Activated T-helper 1 cell treated with anti-CD3 and anti-CD28 coated beads, Interleukin-2, amount 50 U/mL, for 16 hours (primary cell): ENCODE measurements around the gene RING1.

Experiments used
- DNase-seq, 2 donors: peaks; one replicate each; pipeline ENCODE4 v3.0.0-alpha.2; 2020; ENCODE audit warnings: low read depth in 1 of 2, low spot score in 1 of 2

Gene RING1

DNA sequence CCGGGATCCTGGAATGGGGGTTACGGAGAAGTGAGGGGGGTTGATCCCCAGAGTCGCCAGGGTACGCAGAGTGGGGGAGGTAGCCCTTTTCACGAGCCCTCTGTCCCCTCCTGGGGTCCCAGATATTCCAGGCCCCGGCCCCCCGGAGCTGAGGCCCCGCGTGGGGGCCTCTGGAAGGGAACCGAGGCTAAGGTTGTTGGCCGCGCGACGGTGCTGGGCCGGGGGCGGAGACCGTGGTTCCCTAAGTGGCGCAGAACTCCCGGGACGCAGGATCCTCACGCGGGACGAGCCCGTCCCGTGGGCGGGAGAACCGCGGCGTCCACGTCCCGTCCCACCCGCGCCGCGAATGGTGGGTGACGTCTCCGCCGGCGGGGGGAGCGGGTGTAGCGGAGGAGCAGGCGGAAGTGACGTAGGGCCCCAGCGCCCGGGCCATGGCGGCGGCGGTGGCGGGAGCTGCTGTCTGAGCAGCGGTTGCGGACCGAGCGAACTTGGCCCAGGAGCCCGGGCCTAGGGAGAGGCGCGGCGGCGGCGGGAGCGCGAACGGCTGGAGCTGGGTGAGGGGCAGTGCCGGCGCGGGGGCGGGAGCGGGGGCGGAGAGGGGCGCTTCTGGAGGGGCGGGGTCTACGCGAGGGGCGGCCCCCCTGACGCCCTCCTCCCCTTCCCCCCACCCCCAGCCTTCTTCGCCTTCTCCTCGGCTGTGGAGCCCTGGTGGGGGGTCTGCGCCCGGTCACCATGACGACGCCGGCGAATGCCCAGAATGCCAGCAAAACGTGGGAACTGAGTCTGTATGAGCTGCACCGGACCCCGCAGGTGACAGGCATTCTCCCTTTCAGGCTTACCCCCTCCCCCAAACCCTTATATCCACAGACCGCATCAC, at the start of gene RING1:
RING1 (plus strand) TSS at position 410 of the 877 bp plus-strand sequence; CDS start at position 733, 323 bp downstream.
- DNase-seq: peak; percentile 71 to 80

DNA sequence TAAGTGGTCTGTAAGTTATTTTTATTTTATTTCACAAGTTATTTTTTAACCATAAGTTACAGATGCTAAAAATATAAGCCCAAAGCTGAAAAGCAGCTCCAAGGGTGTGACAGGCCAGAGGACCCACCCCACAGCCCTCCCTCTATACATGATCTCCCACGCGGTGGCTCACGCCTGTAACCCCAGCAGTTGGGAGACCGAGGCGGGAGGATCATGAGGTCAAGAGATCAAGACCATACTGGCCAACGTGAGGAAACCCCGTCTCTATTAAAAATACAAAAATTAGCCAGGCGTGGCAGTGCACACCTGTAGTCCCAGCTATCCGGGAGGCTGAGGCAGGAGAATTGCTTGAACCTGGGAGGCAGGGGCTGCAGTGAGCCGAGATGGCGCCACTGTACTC, 48.2 kb upstream of the RING1 start:
- DNase-seq: no peak

GRCh38 chr6:33160728-33161344, 47.5 kb upstream of the RING1 start:
- no peak for DNase-seq

GRCh38 chr6:33161354-33162331, 46.7 kb upstream of the RING1 start:
- DNase-seq: peak; percentile 68 to 72

- no peak for DNase-seq
These were observed 44.8 kb upstream of the RING1 start for GRCh38 chr6:33163540-33163939.

- no peak for DNase-seq
These were observed 44.1 kb upstream of the RING1 start for GRCh38 chr6:33164176-33164575.

GRCh38 chr6:33164665-33165373, 43.5 kb upstream of the RING1 start:
- no peak for DNase-seq

DNA sequence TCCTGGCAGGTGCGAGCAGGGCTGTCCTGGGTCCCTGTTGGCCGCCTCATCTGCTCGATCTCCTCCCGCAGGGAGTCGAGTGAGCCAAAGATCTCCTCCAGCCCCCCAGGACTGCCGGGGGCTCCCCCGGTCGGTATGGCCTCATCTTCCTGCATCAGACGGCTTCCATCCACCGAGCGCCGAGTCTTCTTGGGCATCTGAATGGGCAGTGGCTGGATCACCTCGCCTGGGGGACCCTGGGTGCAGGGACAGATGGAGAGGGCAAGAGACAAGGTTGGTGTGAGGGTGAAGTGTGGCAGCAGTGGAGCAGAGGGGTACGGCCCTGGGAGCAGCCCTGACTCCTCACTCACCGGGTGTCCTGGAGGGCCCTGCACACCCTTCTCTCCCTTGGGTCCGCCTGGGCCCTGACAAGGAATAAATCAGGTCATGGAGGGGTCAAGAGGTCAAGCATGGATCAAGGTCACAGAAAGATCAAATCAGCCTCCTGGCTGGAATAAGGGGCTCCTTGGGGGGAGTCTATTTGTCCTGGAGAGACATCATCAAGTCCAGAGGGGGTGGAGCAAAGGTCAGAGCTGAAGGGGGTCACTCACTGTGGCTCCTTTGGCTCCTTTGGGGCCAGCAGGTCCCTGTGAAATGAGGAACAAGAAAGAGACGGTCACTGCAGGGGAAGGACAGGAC, 42.6 kb upstream of the RING1 start:
- DNase-seq: no peak

DNA sequence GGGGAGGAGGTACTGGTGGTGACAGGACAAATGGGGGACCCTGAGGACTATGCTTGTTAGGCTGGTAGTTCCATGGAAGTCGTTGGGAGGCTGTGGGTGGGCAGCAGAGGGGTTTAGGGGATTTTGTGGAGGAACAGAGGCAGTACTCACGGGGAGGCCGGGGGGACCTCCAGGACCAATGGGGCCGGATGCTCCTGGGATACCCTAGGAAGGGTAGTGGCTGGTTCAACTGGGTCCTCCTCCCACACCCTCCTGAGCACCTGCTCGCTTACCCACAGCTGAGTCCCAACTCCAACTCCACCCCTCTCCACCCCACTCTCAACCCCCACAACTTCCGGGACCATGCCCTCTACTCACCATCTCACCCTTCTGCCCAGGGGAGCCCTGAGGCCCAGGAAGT, 41.9 kb upstream of the RING1 start:
- no peak for DNase-seq

DNA sequence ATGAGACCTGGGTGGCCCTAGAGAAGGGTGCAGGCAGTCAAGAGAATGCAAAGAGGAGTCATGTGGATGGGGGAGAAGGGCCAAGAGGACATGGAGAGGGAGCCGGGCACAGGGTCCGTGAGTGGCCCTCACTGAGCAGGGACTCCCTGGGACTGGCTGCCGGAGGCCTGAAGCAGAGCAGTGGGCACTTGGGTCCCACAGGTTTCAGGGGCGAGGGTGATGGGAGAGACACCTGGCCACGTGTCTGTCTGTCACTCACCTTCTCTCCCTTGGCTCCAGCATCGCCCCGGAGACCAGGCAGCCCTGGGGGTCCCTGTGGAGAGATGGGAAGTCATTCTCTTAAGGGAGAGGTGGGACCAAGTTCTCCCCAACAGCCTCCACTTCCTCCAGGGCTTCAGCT, 41.5 kb upstream of the RING1 start:
- no peak for DNase-seq

DNA sequence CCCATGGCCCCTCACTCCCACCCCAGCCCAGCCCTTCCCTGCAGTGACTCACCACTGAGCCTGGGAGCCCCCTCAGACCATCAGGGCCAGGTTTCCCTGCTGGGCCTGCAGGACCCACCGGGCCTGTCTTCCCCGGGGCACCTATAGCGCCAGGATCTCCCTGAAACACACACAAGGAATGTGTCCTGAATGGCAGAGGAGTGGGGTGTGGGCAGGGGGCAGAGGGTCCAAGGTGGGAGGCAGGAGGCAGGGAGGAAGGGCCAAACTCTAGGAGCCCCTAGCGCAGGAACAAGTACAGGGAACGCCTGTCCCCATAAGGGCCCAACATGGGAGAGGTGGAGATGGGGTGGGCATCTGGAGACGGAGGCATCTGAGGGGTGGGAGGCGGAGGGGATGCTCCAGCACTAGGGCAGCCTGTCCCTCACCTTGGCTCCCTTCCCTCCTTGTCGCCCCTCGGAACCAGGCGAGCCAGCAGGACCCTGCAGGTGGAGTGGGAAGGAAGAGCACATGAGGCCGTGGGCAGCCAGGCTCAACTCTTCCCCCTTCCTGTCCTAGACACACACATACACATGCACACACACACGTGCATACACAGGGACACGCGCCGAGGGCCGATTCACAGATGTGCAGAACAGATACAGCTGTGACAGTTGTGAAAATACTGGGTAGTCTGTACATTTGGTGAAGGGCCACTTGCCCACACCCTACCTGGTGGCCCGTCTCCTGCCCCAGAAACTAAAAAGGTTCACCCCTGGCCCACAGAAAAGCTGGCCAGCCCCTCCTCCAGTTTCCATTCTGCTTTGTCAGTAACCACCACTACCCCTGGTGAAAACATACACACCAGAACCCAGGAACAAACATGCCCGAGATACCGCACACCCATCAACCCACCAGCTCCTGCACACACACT, 40.7 kb upstream of the RING1 start:
- DNase-seq: no peak

GRCh38 chr6:33168284-33168601, 40.1 kb upstream of the RING1 start:
- no peak for DNase-seq

GRCh38 chr6:33168639-33169038, 39.7 kb upstream of the RING1 start:
- DNase-seq: no peak

- no peak for DNase-seq
These were observed 38.8 kb upstream of the RING1 start for GRCh38 chr6:33169291-33170175.

DNA sequence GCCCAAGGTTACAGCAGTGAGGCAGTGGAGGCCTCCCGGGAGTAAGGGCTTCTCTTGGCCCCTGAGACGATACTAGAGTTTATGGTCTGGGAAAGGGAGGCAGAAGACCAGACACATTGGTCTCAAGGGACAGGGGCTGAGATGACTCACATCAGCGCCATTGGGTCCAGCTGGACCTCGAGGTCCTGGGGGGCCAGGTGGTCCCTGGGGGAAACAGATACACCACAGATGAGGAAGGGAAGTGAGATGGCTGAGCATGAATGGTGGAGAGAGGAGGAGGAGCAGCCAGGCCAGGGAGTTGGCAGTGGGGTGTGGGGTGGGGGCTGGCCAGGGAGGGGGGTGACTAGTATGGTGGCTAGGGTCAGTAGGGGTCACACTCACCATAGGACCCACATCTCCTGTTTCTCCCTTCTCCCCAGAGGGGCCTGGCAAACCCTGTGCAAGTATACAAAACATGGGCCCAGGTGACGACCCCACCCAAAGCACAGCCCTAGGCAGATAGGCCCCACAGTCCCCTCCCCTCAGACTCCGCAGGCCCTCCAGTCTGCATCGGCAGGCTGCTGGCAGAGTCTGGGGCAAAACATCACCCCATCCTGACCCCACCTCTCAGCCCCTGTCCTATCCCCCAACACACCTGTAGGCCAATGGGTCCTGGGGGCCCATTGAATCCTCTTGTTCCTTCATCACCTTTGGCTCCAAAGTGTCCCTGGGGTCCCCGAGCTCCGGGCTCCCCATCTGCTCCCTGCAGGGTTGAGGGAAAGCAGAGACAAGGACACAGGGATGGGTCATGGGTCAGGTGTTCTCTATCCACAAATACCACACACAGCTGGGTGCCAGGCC, 37.9 kb upstream of the RING1 start:
- no peak for DNase-seq

DNA sequence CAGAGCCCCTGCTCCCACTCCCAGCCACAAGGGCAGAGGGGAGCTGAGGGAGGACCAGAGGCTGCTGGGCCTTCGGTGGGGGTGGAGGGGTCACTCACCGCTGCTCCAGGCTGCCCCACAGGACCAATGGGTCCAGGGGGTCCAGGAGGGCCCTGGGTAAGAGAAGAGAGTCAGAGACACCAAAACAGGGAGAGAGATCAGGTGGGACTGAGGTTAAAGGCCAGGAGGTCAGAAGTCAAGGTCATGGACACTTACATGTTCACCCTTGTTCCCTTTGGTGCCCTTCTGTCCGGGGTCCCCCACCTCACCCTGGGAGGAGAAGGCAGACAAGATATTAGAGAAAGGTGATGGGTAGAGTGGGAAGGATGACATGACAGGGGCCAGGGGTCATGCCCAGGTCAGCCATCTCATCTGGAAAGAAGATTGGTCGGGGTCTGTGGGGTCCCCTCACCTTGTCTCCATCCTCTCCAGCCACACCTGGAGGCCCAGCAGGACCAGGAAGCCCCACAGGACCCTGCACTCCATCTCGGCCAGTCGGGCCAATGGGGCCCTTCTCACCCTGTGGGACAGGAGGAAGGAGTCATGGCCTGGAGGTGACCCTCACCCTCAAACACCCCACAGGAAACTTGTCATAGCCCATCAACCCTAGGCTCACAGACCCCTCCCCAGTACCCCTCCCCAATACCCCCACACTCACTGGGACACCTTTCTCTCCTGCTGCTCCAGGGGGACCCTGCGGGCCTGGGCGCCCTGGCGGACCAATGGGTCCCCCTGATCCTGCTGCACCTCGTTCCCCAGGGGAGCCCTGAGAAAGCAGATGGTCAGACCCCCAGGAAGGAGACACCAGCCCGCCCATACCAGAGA, 37.1 kb upstream of the RING1 start:
- no peak for DNase-seq
